ENCODE data around the gene CPNE8.

CPNE8 gene

GRCh38 chr12:38713294-38713693 is 192.1 kb downstream of the CPNE8 start:
- H3K36me3 ChIP-seq (ENCODE audit: insufficient read depth, low read length), result no peaks in the 10 kb centered on the region
- H4K20me1 ChIP-seq (ENCODE audit: insufficient read depth, low read length, poor library complexity, severe bottlenecking), result no peaks in the 10 kb centered on the region
- no peaks in the 10 kb centered on the region for H3F3A ChIP-seq (ENCODE audit: low read depth)

GRCh38 chr12:38711054-38711453 is 194.3 kb downstream of the CPNE8 start:
- no peak for TF ChIP-seq EZH2phosphoT487 (IDR thresholded peaks at IDR 0.05; ENCODE audit: borderline replicate concordance)
- no peak for TF ChIP-seq CTCF (conservative IDR thresholded peaks at IDR 0.05; ENCODE audit: low read length)
- no peak overlapping the region for H3K4me2 ChIP-seq (ENCODE audit: low read depth, low read length, poor library complexity, severe bottlenecking)

More at GRCh38 chr12:38713294-38713693, 192.1 kb downstream of the CPNE8 start:
- Histone ChIP-seq H3K9me2 (replicated peaks; ENCODE audit: low read depth, low read length) (no peaks in the 10 kb centered on the region), H3K4me3 (ENCODE audit: low read length, poor library complexity, severe bottlenecking) (no peak overlapping the region), H3K4me2 (ENCODE audit: low read depth, low read length, poor library complexity, severe bottlenecking) (no peak overlapping the region), H3K9ac (ENCODE audit: low read depth, low read length, poor library complexity, severe bottlenecking) (no peak overlapping the region), H3K9me3 (ENCODE audit: insufficient read depth, low read depth, low read length) (no peaks in the 10 kb centered on the region), H3K27me3 (ENCODE audit: insufficient read depth, low read length, poor library complexity, severe bottlenecking) (no peaks in the 10 kb centered on the region), H2AFZ (ENCODE audit: low read length) (no peak overlapping the region), H3K79me2 (ENCODE audit: insufficient read depth, low read length) (no peaks in the 10 kb centered on the region), H3K4me1 (ENCODE audit: insufficient read depth, low read length, poor library complexity, severe bottlenecking) (no peaks in the 10 kb centered on the region)
- TF ChIP-seq CTCF (conservative IDR thresholded peaks at IDR 0.05; ENCODE audit: low read length) (no peak), EZH2phosphoT487 (IDR thresholded peaks at IDR 0.05; ENCODE audit: borderline replicate concordance) (no peak)

GRCh38 chr12:38708466-38708865 is 196.9 kb downstream of the CPNE8 start:
- no peaks in the 10 kb centered on the region for H3K79me2 ChIP-seq (ENCODE audit: insufficient read depth, low read length)
- H3K9ac ChIP-seq (ENCODE audit: low read depth, low read length, poor library complexity, severe bottlenecking), result no peak overlapping the region
- H3K4me2 ChIP-seq (ENCODE audit: low read depth, low read length, poor library complexity, severe bottlenecking), result no peak overlapping the region
- no peaks in the 10 kb centered on the region for H3K27me3 ChIP-seq (ENCODE audit: insufficient read depth, low read length, poor library complexity, severe bottlenecking)
- H3K9me3 ChIP-seq (ENCODE audit: insufficient read depth, low read depth, low read length), result no peaks in the 10 kb centered on the region
- no peaks in the 10 kb centered on the region for H3K4me1 ChIP-seq (ENCODE audit: insufficient read depth, low read length, poor library complexity, severe bottlenecking)
- H3K4me3 ChIP-seq (ENCODE audit: low read length, poor library complexity, severe bottlenecking), result no peak overlapping the region
- H3F3A ChIP-seq (ENCODE audit: low read depth), result no peaks in the 10 kb centered on the region
- no peaks in the 10 kb centered on the region for H4K20me1 ChIP-seq (ENCODE audit: insufficient read depth, low read length, poor library complexity, severe bottlenecking)
- TF ChIP-seq CTCF (conservative IDR thresholded peaks at IDR 0.05; ENCODE audit: low read length) (no peak), EZH2phosphoT487 (IDR thresholded peaks at IDR 0.05; ENCODE audit: borderline replicate concordance) (no peak)
- H3K36me3 ChIP-seq (ENCODE audit: insufficient read depth, low read length), result no peaks in the 10 kb centered on the region
- no peak overlapping the region for H2AFZ ChIP-seq (ENCODE audit: low read length)
- H3K9me2 ChIP-seq (replicated peaks; ENCODE audit: low read depth, low read length), result no peaks in the 10 kb centered on the region

More at GRCh38 chr12:38711054-38711453, 194.3 kb downstream of the CPNE8 start:
- Histone ChIP-seq H3K27me3 (ENCODE audit: insufficient read depth, low read length, poor library complexity, severe bottlenecking) (no peaks in the 10 kb centered on the region), H2AFZ (ENCODE audit: low read length) (no peak overlapping the region), H4K20me1 (ENCODE audit: insufficient read depth, low read length, poor library complexity, severe bottlenecking) (no peaks in the 10 kb centered on the region), H3F3A (ENCODE audit: low read depth) (no peaks in the 10 kb centered on the region), H3K79me2 (ENCODE audit: insufficient read depth, low read length) (no peaks in the 10 kb centered on the region), H3K9me2 (replicated peaks; ENCODE audit: low read depth, low read length) (no peaks in the 10 kb centered on the region), H3K9me3 (ENCODE audit: insufficient read depth, low read depth, low read length) (no peaks in the 10 kb centered on the region), H3K4me1 (ENCODE audit: insufficient read depth, low read length, poor library complexity, severe bottlenecking) (no peaks in the 10 kb centered on the region), H3K9ac (ENCODE audit: low read depth, low read length, poor library complexity, severe bottlenecking) (no peak overlapping the region), H3K4me3 (ENCODE audit: low read length, poor library complexity, severe bottlenecking) (no peak overlapping the region), H3K36me3 (ENCODE audit: insufficient read depth, low read length) (no peaks in the 10 kb centered on the region)

Measured in Loucy (cell line).